Stimulated activated CD8-positive, alpha-beta memory T cell treated with anti-CD3 and anti-CD28 coated beads, Interleukin-15, amount 100 ng/mL, for 4 hours (primary cell): ENCODE results near the gene TOE1.
"Not testable (repeated sequence)": the region's sequence is repeated elsewhere in the genome, so short reads cannot be mapped to it uniquely, and the experiment has no call there.

Source experiments
- DNase-seq, 2 donors: peaks; one replicate each; pipeline ENCODE4 v3.0.0-alpha.2; 2020; ENCODE audit warnings: low read depth in 2 of 2

TOE1 gene

DNA sequence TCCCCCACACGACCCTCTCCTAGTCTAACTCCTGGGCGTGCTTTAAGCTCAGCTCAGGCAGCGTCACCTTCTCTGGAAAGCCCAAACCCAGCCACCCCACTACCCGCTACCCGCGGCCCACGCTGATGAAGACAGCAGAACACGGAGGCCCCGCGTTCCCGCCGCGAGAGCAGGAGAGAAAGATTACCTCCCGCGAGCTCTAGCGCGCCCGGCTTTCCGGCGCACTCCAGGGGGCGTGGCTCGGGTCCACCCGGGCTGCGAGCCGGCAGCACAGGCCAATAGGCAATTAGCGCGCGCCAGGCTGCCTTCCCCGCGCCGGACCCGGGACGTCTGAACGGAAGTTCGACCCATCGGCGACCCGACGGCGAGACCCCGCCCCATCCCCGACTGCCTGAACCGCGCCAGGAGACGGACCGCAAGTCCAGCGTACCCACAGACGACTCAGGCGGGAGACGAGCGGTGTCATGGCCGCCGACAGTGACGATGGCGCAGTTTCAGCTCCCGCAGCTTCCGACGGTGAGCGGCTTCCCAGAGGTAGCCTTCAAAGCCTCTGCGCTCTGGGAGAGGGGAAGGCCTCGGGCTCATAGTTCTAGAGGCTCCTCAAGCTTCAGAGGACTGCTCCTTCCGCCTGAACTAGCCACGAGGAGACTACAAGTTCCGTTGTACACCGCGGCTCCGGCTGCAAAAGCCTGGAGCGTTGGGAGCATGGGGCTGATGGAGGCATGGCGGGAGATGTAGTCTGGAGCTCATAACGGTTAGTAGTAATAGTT, at the start of gene TOE1, which contains the start of gene MUTYH:
TOE1 (plus strand) TSS at position 382 of the 770 bp plus-strand sequence; CDS start at position 465, 83 bp downstream.
MUTYH (minus strand) TSS at position 652 of the 770 bp plus-strand sequence. CDS start 5,935 bp downstream, outside the sequence.
- DNase-seq = peak; percentile 86

- not testable (repeated sequence) for DNase-seq
Observed at GRCh38 chr1:45291002-45291401, 49.0 kb upstream of the TOE1 start.

- DNase-seq = no peak
Observed at GRCh38 chr1:45291716-45292115, 48.3 kb upstream of the TOE1 start.

GRCh38 chr1:45297666-45298356, 42.2 kb upstream of the TOE1 start:
- DNase-seq = no peak

DNA sequence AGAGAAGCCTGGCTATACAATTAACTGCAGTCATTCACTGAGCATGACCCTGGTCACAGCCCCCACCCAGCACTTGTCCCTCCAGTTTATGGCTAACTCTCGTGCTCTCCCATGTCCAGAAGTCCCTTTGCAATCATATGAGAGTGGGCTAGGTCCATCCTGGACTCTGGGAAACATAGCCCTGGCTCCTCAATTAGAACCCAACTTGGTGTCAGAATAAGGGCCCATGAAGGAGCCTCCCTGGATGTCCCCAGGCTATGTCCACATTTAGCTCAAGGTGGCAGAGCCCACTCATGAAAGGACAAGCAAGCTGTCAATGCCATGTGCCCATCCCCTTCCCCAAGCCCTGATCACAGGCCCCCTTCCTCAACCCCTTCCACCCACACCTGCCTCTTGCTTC, 40.7 kb upstream of the TOE1 start:
- DNase-seq = no peak

GRCh38 chr1:45299981-45300668, 39.8 kb upstream of the TOE1 start:
- no peak for DNase-seq

- DNase-seq = no peak
Observed at GRCh38 chr1:45300669-45300997, 39.3 kb upstream of the TOE1 start.

DNA sequence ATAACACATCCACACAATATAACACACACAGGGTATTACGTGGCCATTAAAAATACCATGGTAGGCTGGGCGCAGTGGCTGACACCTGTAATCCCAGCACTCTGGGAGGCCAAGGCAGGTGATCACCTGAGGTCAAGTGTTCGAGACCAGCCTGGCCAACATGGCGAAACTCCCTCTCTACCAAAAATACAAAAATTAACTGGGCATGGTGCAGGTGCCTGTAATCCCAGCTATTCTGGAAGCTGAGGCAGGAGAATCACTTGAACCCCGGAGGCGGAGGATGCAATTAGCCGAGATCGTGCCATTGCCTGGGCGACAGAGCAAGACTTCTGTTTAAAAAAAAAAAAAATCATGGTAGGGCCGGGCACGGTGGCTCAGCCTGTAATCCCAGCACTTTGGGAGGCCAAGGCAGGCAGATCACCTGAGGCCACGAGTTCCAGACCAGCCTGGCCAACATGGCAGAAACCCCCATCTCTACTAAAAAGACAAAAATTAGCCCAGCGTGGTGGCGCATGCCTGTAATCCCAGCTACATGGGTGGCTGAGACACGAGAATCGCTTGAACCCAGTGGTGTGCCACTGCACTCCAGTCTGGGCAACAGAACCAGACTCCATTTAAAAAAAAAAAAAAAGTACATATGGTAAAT, 37.3 kb upstream of the TOE1 start:
- no peak for DNase-seq

DNA sequence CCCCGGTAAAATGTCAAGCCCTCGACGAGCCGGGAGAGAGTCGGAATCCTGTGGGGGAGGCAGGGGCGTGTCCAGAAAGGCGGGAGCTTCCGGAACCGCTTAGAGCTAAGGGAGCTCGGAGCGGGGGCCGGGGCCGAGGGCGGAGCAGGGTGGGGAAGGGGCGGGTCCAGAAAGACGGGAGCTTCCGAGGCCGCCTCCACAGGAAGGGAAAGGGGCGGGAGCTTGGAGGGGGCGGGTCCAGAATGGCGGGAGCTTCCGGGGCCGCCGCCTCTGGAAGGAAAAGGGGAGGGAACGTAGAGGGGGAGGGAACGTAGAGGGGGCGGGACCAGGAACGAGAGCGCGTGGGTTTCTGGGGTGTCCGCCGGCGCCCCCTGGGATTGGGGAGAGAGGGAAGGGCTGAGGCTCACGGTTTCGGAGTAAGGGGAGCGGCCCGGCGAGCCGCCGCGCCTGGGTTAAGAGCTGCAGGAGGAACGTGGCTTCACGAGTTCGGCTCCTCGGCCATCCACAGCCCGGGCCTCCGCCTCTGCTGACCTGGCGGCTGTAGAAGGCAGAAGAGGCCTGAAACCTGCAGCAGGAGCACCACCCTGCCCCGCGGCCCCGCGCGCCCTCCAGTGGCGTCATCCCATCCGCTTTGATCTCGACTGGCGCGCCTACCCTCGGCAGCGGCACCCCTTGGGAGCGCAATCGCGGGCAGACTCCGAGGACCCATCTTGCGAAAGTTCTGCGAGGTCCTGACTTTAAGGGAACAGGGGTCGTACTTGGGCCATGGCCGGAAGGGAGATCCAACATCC, 36.3 kb upstream of the TOE1 start:
- peak; percentile 97 to 98 for DNase-seq

GRCh38 chr1:45304311-45305081, 35.5 kb upstream of the TOE1 start:
- DNase-seq = no peak

- DNase-seq = no peak
Observed at GRCh38 chr1:45305231-45305630, 34.7 kb upstream of the TOE1 start.

DNA sequence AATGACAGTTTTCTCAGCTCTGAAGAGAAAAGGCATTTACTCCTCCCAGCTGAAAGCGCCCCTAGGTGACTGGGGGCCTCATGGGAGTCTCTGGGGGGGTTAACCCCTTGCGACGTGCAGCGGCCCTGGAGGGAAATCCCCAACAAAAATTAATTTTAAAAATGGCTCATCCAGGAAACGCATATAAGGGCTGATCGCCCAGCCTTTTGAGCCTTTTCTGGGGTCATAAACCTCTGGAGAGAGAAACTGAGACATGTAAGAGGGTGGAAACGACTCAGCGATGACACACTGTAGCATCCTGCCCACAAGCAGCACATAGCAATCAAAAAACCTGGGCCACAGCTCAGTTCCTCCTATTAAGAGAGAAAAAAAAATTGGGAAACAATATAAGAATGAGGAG, 33.7 kb upstream of the TOE1 start:
- DNase-seq = no peak

DNA sequence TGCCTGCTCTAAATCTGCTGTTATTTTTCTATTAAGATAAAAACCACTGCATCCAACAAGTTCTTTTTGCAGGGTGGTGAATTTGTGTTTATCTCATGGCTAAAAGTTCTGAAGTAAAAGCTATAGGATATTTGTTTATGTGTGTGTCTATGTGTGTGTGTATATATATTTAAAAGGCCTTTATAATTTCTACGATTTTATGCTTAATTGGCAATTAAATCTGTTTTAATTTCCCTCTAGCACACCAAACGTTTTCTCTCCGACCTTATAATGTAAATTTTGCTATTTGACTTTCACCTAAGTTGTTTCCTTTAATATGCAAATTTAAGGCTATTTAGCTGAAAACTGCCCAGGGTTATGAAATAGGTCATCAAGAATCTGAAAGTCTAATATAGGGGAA, 33.1 kb upstream of the TOE1 start:
- no peak for DNase-seq

DNA sequence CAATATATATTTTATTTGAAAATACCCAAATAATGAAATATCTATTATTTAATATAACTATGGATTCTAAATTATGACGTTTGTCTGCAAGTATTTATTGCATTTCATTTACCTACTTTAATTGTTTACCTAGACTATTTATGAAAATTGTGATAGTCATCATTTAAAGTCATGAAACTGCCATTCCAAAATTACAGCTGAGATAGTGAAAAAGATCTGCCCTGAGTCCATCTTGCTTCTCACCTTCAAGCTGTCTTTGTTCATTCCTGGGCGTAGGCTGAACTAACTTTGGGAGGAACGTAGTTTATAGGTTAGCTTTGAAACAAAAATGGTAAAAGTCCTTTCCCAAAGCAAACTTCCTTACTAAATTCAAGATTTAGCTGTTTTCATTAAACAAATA, 25.7 kb upstream of the TOE1 start:
- DNase-seq = no peak

- no peak for DNase-seq
Observed at GRCh38 chr1:45317166-45317565, 22.8 kb upstream of the TOE1 start.

GRCh38 chr1:45319761-45320160, 20.2 kb upstream of the TOE1 start:
- DNase-seq = no peak

- no peak for DNase-seq
Observed at GRCh38 chr1:45321444-45321843, 18.5 kb upstream of the TOE1 start.

DNA sequence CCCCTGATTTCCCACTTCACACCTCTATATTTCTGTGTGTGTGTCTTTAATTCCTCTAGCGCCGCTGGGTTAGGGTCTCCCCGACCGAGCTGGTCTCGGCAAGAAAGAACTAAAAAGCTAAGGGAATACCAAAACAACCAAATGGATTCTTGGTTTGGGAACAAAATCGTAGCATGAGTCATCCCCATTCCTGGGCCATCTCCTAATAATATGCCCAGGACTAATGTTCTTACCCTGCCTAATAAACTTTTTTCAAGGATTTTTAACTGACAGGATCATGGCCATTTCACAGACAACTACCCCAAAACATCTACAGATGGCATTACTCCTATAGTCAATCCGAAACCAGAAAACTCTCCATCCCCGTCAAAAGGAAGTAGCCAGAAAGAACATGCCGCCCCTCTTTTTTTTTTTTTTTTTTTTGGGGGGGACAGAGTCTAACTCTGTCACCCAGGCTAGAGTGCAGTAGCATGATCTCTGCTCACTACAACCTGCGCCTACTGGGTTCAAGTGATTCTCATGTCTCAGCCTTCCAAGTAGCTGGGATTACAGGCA, 17.4 kb upstream of the TOE1 start:
- no peak for DNase-seq

DNA sequence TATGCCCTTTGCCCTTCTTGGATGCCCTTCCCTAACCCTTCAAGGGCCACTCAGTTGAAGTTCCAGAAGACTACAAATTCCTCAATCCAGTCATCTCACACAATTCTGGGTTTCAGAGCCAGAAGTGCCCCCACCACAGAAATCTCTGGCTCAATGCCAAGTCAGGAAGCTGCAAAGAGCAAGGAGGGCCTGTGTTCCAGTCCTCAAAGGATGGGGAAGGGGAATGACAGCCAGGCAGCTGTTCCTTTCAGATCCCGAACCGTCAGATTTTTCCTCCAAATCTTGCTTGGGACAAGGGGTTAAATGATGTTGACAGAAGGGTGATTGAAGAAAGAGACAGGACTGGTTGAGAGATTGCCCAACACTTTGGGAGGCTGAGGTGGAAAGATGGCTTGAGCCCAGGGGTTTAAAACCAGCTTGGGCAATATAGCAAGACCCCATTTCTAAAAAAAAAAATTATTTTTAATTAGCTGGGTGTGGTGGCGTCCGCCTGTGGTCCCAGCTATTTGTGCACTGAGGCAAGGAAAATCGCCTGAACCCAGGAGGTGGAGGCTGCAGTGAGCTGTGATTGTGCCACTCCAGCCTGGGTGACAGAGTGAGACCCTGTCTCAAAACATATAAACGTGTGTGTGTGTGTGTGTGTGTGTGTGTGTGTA, 14.0 kb upstream of the TOE1 start:
- DNase-seq = no peak
